Hematopoietic multipotent progenitor cell treated with erythropoietin and hydrocortisone succinate and interleukin-3 and kit ligand, for 17 days (in vitro differentiated cells): Measurements from ENCODE around the gene GRM2.
A peak's percentile ranks its signal among the peaks of the same experiment; 100 is the strongest.

Source experiments
- DNase-seq: peaks from one replicate; pipeline ENCODE4 v3.0.0-alpha.2; 2015; ENCODE audit warnings: low spot score

Gene GRM2

GRCh38 chr3:51680663-51681230 lies 26.1 kb upstream of the GRM2 start:
- DNase-seq, result no peak

- no peak for DNase-seq
Measured at GRCh38 chr3:51681453-51681852, 25.4 kb upstream of the GRM2 start.

GRCh38 chr3:51682079-51682478 lies 24.8 kb upstream of the GRM2 start:
- peak; percentile 91 for DNase-seq

- no peak for DNase-seq
Measured at GRCh38 chr3:51682526-51682925, 24.3 kb upstream of the GRM2 start.

- DNase-seq, result no peak
Measured at GRCh38 chr3:51683566-51683965, 23.3 kb upstream of the GRM2 start.

GRCh38 chr3:51684971-51685751 lies 21.7 kb upstream of the GRM2 start:
- DNase-seq, result no peak

GRCh38 chr3:51686056-51686455 lies 20.8 kb upstream of the GRM2 start:
- DNase-seq, result no peak

GRCh38 chr3:51686512-51687215 lies 20.2 kb upstream of the GRM2 start:
- DNase-seq, result no peak

- no peak for DNase-seq
Measured at GRCh38 chr3:51687431-51688205, 19.2 kb upstream of the GRM2 start.

- DNase-seq, result no peak
Measured at GRCh38 chr3:51688206-51688600, 18.7 kb upstream of the GRM2 start.

- no peak for DNase-seq
Measured at GRCh38 chr3:51691021-51691420, 15.8 kb upstream of the GRM2 start.

- no peak for DNase-seq
Measured at GRCh38 chr3:51691949-51692348, 14.9 kb upstream of the GRM2 start.

GRCh38 chr3:51692980-51693395 lies 13.9 kb upstream of the GRM2 start:
- DNase-seq, result no peak

GRCh38 chr3:51696954-51697353 lies 9.9 kb upstream of the GRM2 start:
- no peak for DNase-seq

- DNase-seq, result no peak
Measured at GRCh38 chr3:51698209-51698608, 8.7 kb upstream of the GRM2 start.

- no peak for DNase-seq
Measured at GRCh38 chr3:51700403-51700802, 6.5 kb upstream of the GRM2 start.

GRCh38 chr3:51702156-51702555 lies 4.7 kb upstream of the GRM2 start:
- DNase-seq, result no peak

GRCh38 chr3:51703068-51703760 lies 3.7 kb upstream of the GRM2 start:
- no peak for DNase-seq

- no peak for DNase-seq
Measured at GRCh38 chr3:51703761-51704510, 2.9 kb upstream of the GRM2 start.

- DNase-seq, result no peak
Measured at GRCh38 chr3:51704511-51704950, 2.3 kb upstream of the GRM2 start.
